ENCODE data around the gene PIGM.

PIGM gene

DNA sequence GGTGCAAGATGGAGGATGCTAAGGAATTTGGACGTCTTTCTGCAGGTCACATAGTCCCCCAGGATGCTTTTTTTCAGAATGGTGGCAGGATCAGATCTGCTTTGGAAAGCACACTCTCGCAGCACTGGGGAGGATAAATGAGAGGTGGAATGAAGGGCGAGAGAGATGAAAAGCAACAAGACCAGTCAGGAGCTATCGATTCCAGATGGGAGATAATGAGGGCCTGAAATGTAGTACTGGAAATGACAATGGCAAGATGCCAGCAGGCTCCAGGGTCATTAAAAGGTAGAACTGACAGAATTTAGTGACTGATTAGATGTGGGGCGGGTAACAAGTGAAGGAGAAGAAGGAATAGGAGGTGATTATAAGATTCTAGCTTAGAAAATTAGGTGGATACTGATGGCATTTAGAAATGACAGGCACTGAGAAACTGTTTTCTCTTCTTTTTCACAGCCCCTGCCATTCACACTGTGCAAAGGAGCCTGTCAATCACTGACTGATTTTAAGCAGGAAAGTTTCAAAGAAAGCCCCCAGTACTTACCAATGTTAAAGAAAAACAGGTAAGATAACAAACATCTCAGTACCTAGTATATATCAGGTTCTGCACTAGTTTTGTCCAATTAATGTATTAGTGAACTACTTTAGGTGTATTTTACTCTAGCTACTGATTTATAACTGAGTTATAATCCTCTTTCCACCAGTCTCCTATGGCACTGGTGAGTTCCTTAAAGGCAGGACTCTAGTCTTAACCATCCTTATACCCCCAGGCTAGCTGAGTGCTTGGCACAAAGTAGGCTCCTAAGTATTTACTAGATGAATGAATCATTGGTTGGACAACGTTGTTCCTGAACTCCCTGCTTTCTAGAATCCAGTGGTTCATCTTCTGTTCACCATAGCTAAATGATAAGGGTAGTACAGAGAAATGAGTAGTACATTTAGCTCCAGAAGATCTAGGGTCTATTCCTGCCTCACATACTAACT lies 9.2 kb downstream of the PIGM start:
- no peak for DNase-seq (ENCODE audit: low read depth)

DNA sequence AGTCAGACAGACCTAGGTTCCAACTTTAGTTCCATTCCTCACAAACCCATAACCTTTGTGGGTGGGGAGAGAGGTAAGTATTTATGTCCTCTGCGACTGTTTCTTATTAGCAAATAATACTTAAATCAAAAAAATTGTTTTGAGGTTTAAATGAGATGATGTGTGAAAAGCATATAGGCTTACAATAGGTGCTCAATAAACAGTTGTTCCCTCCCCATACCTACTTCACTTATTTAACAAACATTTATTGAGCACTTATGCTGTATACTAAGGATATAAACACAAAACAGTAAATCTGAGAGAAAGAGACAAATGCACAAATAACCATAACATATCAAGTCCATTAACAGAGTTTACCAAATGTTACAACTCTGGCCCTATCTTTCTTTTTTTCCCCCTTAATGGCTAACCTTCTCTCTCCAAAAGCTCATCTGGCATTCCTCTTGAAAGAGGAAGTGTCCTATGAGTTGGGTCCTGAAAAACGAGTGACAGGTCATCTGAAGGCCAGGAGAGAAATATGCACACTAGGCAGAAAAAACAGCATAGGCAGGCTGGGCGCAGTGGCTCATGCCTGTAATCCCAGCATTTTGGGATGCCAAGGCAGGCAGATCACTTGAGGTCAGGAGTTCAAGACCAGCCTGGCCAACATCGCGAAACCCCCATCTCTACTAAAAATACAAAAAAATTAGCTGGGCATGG lies 10.3 kb downstream of the PIGM start:
- no peak for DNase-seq (ENCODE audit: low read depth)

DNA sequence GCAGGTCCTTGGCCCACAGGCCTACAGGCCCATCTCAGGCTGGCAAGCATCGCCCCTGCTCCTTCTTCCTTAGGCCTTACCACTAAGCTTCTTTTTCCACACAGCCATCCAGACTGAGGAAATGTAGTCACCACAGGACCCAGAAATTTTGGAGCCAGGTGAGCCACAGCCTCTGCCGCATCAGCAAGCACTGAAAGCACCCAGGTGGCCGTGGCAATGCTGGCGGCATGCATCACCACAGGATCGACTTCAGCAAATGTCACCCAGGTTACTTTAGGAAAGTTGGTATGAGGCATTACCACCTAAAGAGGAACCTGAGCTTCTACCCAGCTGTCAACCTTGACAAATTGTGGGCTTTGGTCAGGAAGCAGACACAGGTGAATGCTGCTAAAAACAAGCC lies 11.6 kb downstream of the PIGM start:
- no peak for DNase-seq (ENCODE audit: low read depth)

GRCh38 chr1:160018900-160019299 lies 12.9 kb downstream of the PIGM start:
- no peak for DNase-seq (ENCODE audit: low read depth)

DNA sequence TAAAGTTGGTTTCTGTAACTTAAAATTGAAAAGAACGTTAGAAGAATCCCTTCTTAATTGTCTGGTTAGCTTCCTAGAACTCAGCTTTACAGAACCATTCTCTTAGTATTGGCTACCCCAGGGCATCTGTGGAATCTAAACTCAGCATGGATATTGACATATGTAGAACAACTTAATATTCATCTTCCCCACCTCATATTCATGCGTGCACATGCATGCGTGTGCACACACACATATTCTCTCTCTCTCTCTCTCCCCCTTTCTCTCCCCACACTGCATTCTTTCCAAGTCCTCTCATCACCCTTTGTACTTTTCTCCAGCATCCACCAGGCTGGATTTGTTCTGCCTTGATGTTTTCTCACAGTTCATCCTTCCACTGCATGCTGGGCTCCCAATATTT lies 13.4 kb downstream of the PIGM start:
- no peak for DNase-seq (ENCODE audit: low read depth)

GRCh38 chr1:160017592-160017991 lies 14.2 kb downstream of the PIGM start:
- DNase-seq (ENCODE audit: low read depth), result no peak

- DNase-seq (ENCODE audit: low read depth), result no peak
Observed at GRCh38 chr1:160011781-160012180, 20.0 kb downstream of the PIGM start.

- no peak for DNase-seq (ENCODE audit: low read depth)
Observed at GRCh38 chr1:160009801-160010200, 22.0 kb downstream of the PIGM start.

GRCh38 chr1:160009081-160009480 lies 22.7 kb downstream of the PIGM start:
- DNase-seq (ENCODE audit: low read depth), result no peak

DNA sequence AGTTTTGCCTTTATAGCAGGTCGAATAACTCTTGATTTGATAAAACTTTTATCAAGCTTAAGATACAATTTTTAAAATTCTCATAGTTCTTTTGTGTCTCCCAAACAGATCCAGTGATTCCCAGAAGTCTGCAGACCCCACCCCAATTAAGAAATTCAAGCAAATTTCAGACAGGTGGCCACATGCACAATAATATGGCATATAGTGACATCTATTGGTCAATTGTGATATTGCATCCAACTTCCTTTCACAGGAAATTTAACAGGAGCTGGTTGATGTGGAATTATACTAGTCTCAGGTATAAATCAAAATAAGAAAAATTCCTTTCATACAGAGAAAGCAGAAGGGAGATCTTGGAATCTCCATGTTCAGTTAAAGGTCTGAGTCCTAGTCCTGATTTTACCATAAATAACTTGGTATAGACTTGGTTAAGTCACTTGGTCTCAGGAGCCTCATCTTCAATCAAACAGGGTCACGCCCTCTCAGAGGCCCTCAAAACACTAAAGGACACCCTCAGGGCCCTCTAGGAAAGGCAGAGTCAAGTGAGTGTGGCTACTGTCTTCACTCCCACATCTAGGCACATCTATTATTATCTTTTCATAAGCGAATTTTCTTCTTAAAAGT lies 24.1 kb downstream of the PIGM start:
- no peak for DNase-seq (ENCODE audit: low read depth)

DNA sequence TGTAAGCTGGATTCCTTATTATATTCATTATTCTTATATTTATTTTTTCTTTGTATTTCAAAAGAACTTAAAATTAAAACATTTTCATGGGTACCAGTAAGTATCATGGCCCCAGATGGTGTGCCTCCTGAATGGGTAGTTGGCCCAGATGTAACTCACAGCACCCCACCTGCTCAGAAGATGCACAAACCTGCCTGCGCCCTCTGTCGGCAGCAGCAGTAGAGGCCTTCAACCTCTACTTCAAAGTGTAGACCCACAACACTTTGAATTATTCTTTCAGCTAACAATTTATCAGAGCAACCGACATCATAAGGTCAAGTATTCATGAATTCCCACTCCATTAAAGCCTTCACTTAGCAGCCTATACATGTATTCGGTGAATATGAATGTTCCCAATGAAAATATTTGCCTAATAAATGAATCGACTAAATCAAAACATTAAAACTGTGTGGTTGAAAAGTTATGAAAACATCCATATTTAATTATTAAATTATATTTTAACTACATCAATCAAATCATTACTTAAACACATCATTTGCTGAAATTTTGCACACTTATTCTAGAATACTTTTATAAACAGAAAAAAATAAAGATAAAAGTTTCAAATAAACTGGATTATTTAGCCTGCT lies 25.4 kb downstream of the PIGM start:
- peak; percentile 52 for DNase-seq (ENCODE audit: low read depth)

GRCh38 chr1:160005070-160005469 lies 26.7 kb downstream of the PIGM start:
- DNase-seq (ENCODE audit: low read depth), result no peak

DNA sequence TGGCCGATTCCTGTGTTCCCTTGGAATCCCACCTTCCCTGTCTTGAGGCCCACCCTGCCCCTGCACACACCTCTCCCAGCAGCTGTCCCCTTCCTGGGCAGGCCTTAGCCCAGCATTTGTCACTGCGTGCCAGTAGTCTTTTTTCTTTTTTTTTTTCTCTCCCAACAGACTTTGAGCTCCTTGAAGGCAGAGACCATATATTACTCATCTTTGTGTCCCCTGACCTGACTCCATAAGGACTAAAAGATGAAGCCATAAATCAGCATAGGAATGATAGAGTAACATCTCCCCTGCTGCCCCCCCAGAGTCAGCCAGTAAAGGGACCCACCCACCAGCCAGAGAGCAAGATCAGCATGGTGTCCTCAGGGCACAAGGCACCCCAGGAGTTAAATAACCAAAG lies 27.4 kb downstream of the PIGM start:
- no peak for DNase-seq (ENCODE audit: low read depth)

DNA sequence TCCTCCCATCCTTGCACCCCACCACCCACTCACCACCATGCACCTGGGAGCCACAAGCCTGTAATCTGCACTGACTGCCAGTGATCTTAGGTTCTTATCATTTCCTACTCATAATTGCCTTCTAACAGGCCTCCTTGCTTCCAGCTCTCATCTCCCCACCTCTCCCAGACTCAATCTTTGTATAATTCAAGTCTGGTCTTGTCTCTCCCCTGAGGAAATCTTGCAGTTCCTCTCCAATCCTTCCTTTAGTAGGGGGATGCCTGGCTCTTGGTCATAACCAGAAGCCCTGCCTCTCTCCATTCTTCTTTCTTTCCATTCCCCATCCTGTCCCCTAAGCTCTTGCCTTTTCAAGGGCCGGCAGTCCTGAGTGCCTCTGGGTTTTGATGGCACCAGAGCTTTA lies 27.8 kb downstream of the PIGM start:
- DNase-seq (ENCODE audit: low read depth), result no peak

DNA sequence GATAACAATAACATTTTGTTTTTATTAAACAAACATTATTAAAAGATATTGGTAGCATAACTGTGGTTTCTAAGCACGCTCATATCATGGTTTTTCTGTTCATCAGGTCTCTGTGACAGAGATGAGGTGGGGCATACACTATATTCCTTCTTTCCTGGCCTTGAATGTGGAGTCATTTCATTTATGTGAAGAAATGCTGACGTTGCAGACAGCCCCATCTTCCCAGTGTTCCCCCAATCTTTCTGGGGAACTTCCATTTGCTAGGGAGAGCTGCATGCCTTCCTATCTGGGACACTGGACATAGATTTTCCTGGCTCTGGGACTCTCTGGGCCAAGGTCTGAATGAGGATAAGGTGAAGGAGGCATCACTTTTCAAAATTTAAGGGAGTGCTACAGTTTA lies 30.4 kb downstream of the PIGM start:
- DNase-seq (ENCODE audit: low read depth), result no peak

- no peak for DNase-seq (ENCODE audit: low read depth)
Observed at GRCh38 chr1:159999204-159999603, 32.6 kb downstream of the PIGM start.

- DNase-seq (ENCODE audit: low read depth), result no peak
Observed at GRCh38 chr1:159996653-159997052, 35.1 kb downstream of the PIGM start.

DNA sequence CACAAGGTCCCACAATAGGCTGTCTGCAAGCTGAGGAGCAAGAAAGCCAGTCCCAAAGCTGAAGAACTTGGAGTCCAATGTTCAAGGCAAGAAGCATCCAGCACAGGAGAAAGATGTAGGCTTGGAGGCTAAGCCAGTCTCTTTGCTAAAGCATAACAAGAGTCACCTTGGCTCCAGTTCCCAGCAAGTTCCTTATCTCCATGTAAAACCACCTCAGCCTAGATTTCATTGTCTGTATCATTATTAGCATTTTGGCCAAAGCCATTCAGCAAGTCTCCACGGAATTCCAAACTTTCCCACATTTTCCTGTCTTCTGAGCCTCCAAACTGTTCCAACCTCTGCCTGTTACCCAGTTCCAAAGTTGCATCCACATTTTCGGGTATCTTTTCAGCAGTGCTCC lies 36.9 kb downstream of the PIGM start:
- no peak for DNase-seq (ENCODE audit: low read depth)

DNA sequence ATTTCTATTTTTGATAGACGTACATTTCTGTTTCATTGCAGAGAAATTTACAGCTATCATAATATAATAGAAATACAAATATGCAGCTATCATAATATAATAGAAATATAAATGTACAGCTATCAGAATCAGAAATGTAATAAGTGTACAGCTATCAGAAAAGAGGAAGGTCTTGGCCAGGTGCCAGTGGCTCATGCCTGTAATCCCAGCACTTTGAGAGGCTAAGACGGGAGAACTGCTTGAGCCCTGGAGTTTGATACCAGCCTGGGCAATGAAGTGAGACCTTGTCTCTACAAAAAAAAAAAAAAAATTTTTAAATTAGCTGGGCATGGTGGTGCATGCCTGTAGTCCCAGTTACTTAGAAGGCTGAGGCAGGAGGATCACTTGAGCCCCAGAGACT lies 37.9 kb downstream of the PIGM start:
- DNase-seq (ENCODE audit: low read depth), result no peak

- DNase-seq (ENCODE audit: low read depth), result no peak
Observed at GRCh38 chr1:159992161-159992560, 39.6 kb downstream of the PIGM start.

- DNase-seq (ENCODE audit: low read depth), result no peak
Observed at GRCh38 chr1:159991513-159991912, 40.3 kb downstream of the PIGM start.

- no peak for DNase-seq (ENCODE audit: low read depth)
Observed at GRCh38 chr1:159990005-159990404, 41.8 kb downstream of the PIGM start.
